ENCODE measurements around the gene CLDN7. TPM values are rescaled to one million over a fixed set of nuclear protein-coding genes. Genes with fewer than 3 reads are reported as not detected.

CLDN7 gene
- total RNA-seq, 1 donor from 2014 or later, result 1.8 TPM

GRCh38 chr17:7266784-7267183 is 4.5 kb upstream of the CLDN7 start:
- no peak overlapping the region for H3K27ac Mint-ChIP-seq
- peaks cover 19% of the 10 kb centered on the region for H3K4me1 Mint-ChIP-seq
- ChIA-PET POLR2A (interaction anchor here (0.6 to 1.5 kb wide), 2 partner anchors 30 to 134 kb away, joined by 3 to 5 read pairs; no protein-coding TSS in a partner anchor), CTCF (interaction anchor here (1.1 kb wide), 1 partner anchor 13 kb away, joined by 3 read pairs; no protein-coding TSS in a partner anchor)
- TF ChIP-seq CTCF (IDR thresholded peaks at IDR 0.05), result no peak
- peaks cover 19% of the 10 kb centered on the region for H3K27me3 Mint-ChIP-seq
- ATAC-seq (ENCODE audit: low read depth) (no peak), DNase-seq (no peak)
- H3K4me3 Mint-ChIP-seq, result no peak overlapping the region
- intact Hi-C loops (cut with micrococcal nuclease), result no loop called here
- H3K36me3 Mint-ChIP-seq (ENCODE audit: low read depth), result no peaks in the 10 kb centered on the region
- H3K9me3 Mint-ChIP-seq, result no peaks in the 10 kb centered on the region

- peak overlapping the region; percentile 77 for H3K4me3 Mint-ChIP-seq
- no peak overlapping the region for H3K27ac Mint-ChIP-seq
- ATAC-seq (ENCODE audit: low read depth), result no peak
- no peak for DNase-seq
- peaks cover 7% of the 10 kb centered on the region for H3K36me3 Mint-ChIP-seq (ENCODE audit: low read depth)
- CTCF ChIA-PET, result interaction anchor here (1.0 kb wide), 1 partner anchor 32 kb away, joined by 3 read pairs; no protein-coding TSS in a partner anchor
- H3K9me3 Mint-ChIP-seq, result no peaks in the 10 kb centered on the region
- no peak for TF ChIP-seq CTCF (IDR thresholded peaks at IDR 0.05)
- intact Hi-C loops (cut with micrococcal nuclease), result loop anchor here (5.0 kb wide), 1 partner anchor 34 kb away; no protein-coding TSS in a partner anchor
- POLR2A ChIA-PET, result interaction anchor here (0.5 to 1.1 kb wide), 2 partner anchors 26 to 32 kb away, joined by 5 read pairs; no protein-coding TSS in a partner anchor
- H3K4me1 Mint-ChIP-seq, result peaks cover 29% of the 10 kb centered on the region
- H3K27me3 Mint-ChIP-seq, result peaks cover 17% of the 10 kb centered on the region
These were observed 1.5 kb upstream of the CLDN7 start for GRCh38 chr17:7263801-7264078.

GRCh38 chr17:7262935-7263800 is 890 bp upstream of the CLDN7 start:
- ChIA-PET POLR2A (interaction anchor here (0.5 to 1.1 kb wide), 2 partner anchors 26 to 31 kb away, joined by 5 read pairs; no protein-coding TSS in a partner anchor), CTCF (interaction anchor here (1.0 kb wide), 2 partner anchors 33 to 42 kb away, joined by 3 read pairs; no protein-coding TSS in a partner anchor)
- H3K4me1 Mint-ChIP-seq, result peaks cover 29% of the 10 kb centered on the region
- TF ChIP-seq CTCF (IDR thresholded peaks at IDR 0.05), result no peak
- H3K36me3 Mint-ChIP-seq (ENCODE audit: low read depth), result peaks cover 13% of the 10 kb centered on the region
- no peaks in the 10 kb centered on the region for H3K9me3 Mint-ChIP-seq
- peak overlapping the region; percentile 30 for H3K27ac Mint-ChIP-seq
- H3K4me3 Mint-ChIP-seq, result peak overlapping the region; percentile 77
- DNase-seq (no peak), ATAC-seq (ENCODE audit: low read depth) (peak; percentile 19)
- intact Hi-C loops (cut with micrococcal nuclease), result loop anchor here (5.0 kb wide), 1 partner anchor 34 kb away; no protein-coding TSS in a partner anchor
- H3K27me3 Mint-ChIP-seq, result peaks cover 15% of the 10 kb centered on the region

- ATAC-seq (ENCODE audit: low read depth) (peak; percentile 60), DNase-seq (peak; percentile 40)
- peaks cover 29% of the 10 kb centered on the region for H3K4me1 Mint-ChIP-seq
- peak overlapping the region; percentile 77 for H3K4me3 Mint-ChIP-seq
- ChIA-PET CTCF (no interaction called here), POLR2A (interaction anchor here (0.6 to 1.0 kb wide), 4 partner anchors 10 to 111 kb away, joined by 3 to 4 read pairs (median 4); partner anchors contain the start of genes CTDNEP1 and GABARAP)
- intact Hi-C loops (cut with micrococcal nuclease), result loop anchor here (1.0 to 5.0 kb wide), 2 partner anchors 9 to 36 kb away; partner anchors contain the start of gene ELP5
- H3K9me3 Mint-ChIP-seq, result no peaks in the 10 kb centered on the region
- H3K27me3 Mint-ChIP-seq, result peaks cover 11% of the 10 kb centered on the region
- peak overlapping the region; percentile 76 for H3K27ac Mint-ChIP-seq
- TF ChIP-seq CTCF (IDR thresholded peaks at IDR 0.05), result no peak
- H3K36me3 Mint-ChIP-seq (ENCODE audit: low read depth), result peaks cover 23% of the 10 kb centered on the region
These were observed 693 bp downstream of the CLDN7 start for GRCh38 chr17:7261379-7262191.

All from activated B cell treated with CpG ODN at 0.5 μM for 24 hours (primary cell).